Measurements from ENCODE around the gene UQCRC1.

UQCRC1 gene

GRCh38 chr3:48636149-48636655 lies 26.8 kb upstream of the UQCRC1 start:
- no peak for DNase-seq
- peaks cover 16% of the 10 kb centered on the region; the same call in 1 of the 2 replicates for H4K20me1 ChIP-seq (ENCODE audit: insufficient read depth, low read length)
- peak overlapping the region; percentile 72 for H3K9ac ChIP-seq (ENCODE audit: low read depth, low read length)
- peak overlapping the region; percentile 95 for H2AFZ ChIP-seq (ENCODE audit: low read depth, low read length)
- peaks cover 27% of the 10 kb centered on the region for H3K36me3 ChIP-seq (ENCODE audit: insufficient read depth, low read length)
- peak overlapping the region; percentile 83 for H3K27ac ChIP-seq (ENCODE audit: low read length)
- H3K27me3 ChIP-seq (ENCODE audit: insufficient read depth, low read length, poor library complexity): no peaks in the 10 kb centered on the region
- TF ChIP-seq CTCF (IDR thresholded peaks at IDR 0.05; ENCODE audit: borderline replicate concordance, extremely low read depth, low read length, poor library complexity, severe bottlenecking) (no peak), EZH2 (IDR thresholded peaks at IDR 0.05; ENCODE audit: borderline replicate concordance, low read depth, low read length, severe bottlenecking) (no peak)
- H3K4me1 ChIP-seq (ENCODE audit: insufficient read depth, low read length): peaks cover 27% of the 10 kb centered on the region
- peak overlapping the region; percentile 62 to 92 for H3K4me3 ChIP-seq (ENCODE audit: low read depth in 1 of 2, low read length in 2 of 2)
- peak overlapping the region; percentile 99 for H3K4me2 ChIP-seq (ENCODE audit: insufficient read depth, low read length)
- peaks cover 9% of the 10 kb centered on the region; the same call in 1 of the 2 replicates for H3K79me2 ChIP-seq (ENCODE audit: insufficient read depth, low read length)
- H3K9me3 ChIP-seq (ENCODE audit: insufficient read depth, low read length, severe bottlenecking): no peaks in the 10 kb centered on the region
- ATAC-seq (ENCODE audit: insufficient read depth, low read depth): no peak

- no peak for TF ChIP-seq EZH2 (IDR thresholded peaks at IDR 0.05; ENCODE audit: borderline replicate concordance, low read depth, low read length, severe bottlenecking)
- TF ChIP-seq CTCF (IDR thresholded peaks at IDR 0.05; ENCODE audit: borderline replicate concordance, extremely low read depth, low read length, poor library complexity, severe bottlenecking): peak; percentile 63
- ATAC-seq (ENCODE audit: insufficient read depth, low read depth) (peak; percentile 96), DNase-seq (peak; percentile 96)
- H3K36me3 ChIP-seq (ENCODE audit: insufficient read depth, low read length): peaks cover 34% of the 10 kb centered on the region
- H3K4me2 ChIP-seq (ENCODE audit: insufficient read depth, low read length): peak within 1 kb of the TSS; percentile 99
- H3K9ac ChIP-seq (ENCODE audit: low read depth, low read length): peak within 1 kb of the TSS; percentile 72
- H3K9me3 ChIP-seq (ENCODE audit: insufficient read depth, low read length, severe bottlenecking): no peaks in the 10 kb centered on the region
- H4K20me1 ChIP-seq (ENCODE audit: insufficient read depth, low read length): peaks cover 16% of the 10 kb centered on the region; the same call in 1 of the 2 replicates
- H3K4me1 ChIP-seq (ENCODE audit: insufficient read depth, low read length): peaks cover 27% of the 10 kb centered on the region
- peak within 1 kb of the TSS; percentile 95 for H2AFZ ChIP-seq (ENCODE audit: low read depth, low read length)
- no peaks in the 10 kb centered on the region for H3K27me3 ChIP-seq (ENCODE audit: insufficient read depth, low read length, poor library complexity)
- peaks cover 9% of the 10 kb centered on the region; the same call in 1 of the 2 replicates for H3K79me2 ChIP-seq (ENCODE audit: insufficient read depth, low read length)
- peak within 1 kb of the TSS; percentile 62 to 92 for H3K4me3 ChIP-seq (ENCODE audit: low read depth in 1 of 2, low read length in 2 of 2)
- H3K27ac ChIP-seq (ENCODE audit: low read length): peak within 1 kb of the TSS; percentile 83
These were observed 26.0 kb upstream of the UQCRC1 start, which contains the start of gene SLC26A6 for GRCh38 chr3:48635222-48636021. SLC26A6 (minus strand) TSS chr3:48635461; CDS start chr3:48635393, 68 bp downstream.

GRCh38 chr3:48634661-48635221 lies 25.3 kb upstream of the UQCRC1 start:
- Histone ChIP-seq H3K4me1 (ENCODE audit: insufficient read depth, low read length) (peaks cover 27% of the 10 kb centered on the region), H3K4me3 (ENCODE audit: low read depth in 1 of 2, low read length in 2 of 2) (peak overlapping the region; percentile 62 to 92), H4K20me1 (ENCODE audit: insufficient read depth, low read length) (peaks cover 16% of the 10 kb centered on the region; the same call in 1 of the 2 replicates), H2AFZ (ENCODE audit: low read depth, low read length) (peak overlapping the region; percentile 95), H3K79me2 (ENCODE audit: insufficient read depth, low read length) (peaks cover 9% of the 10 kb centered on the region; the same call in 1 of the 2 replicates), H3K9me3 (ENCODE audit: insufficient read depth, low read length, severe bottlenecking) (no peaks in the 10 kb centered on the region), H3K4me2 (ENCODE audit: insufficient read depth, low read length) (peak overlapping the region; percentile 99), H3K27ac (ENCODE audit: low read length) (peak overlapping the region; percentile 44), H3K27me3 (ENCODE audit: insufficient read depth, low read length, poor library complexity) (no peaks in the 10 kb centered on the region), H3K36me3 (ENCODE audit: insufficient read depth, low read length) (peaks cover 41% of the 10 kb centered on the region), H3K9ac (ENCODE audit: low read depth, low read length) (peak overlapping the region; percentile 72)
- ATAC-seq (ENCODE audit: insufficient read depth, low read depth): peak; percentile 29
- TF ChIP-seq CTCF (IDR thresholded peaks at IDR 0.05; ENCODE audit: borderline replicate concordance, extremely low read depth, low read length, poor library complexity, severe bottlenecking) (no peak), EZH2 (IDR thresholded peaks at IDR 0.05; ENCODE audit: borderline replicate concordance, low read depth, low read length, severe bottlenecking) (no peak)
- DNase-seq: peak; percentile 67
